ENCODE results near the gene GRB10.

DNA sequence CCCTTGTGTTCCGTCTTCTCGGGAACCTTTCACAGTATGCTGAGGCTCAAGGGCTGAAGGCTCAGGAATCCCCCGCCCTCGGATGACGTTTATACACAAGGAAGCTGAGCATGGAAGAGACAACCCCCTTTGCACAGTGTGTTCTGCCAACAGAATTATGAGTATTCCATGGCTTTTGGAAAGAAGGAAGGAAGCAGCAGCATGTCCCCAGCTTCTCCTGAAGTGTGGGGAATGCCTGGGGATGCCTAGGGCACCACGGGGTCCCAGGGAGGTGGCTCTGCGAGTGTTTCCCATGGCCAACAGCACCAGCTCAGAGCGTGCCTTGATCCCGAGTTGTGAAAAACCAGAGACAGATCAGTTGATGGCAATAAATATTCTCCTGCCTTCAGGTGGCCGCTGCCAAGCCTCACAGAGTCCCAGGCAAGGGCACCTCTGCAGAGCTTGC is 128.7 kb downstream of the GRB10 start:
- TF ChIP-seq POLR2A (IDR thresholded peaks at IDR 0.05; ENCODE audit: low read depth, low read length) (no peak), POLR2AphosphoS5 (IDR thresholded peaks at IDR 0.05; ENCODE audit: low read depth, low read length) (no peak), SPI1 (IDR thresholded peaks at IDR 0.05; ENCODE audit: low read depth, low read length) (no peak), TAF1 (IDR thresholded peaks at IDR 0.05; ENCODE audit: low read depth, low read length) (no peak), POU2F2 (IDR thresholded peaks at IDR 0.05; ENCODE audit: low read depth, low read length) (no peak)

Measured in GM12891 (cell line).